ENCODE results near the gene ACSL4.
"Not testable (repeated sequence)": the region's sequence is repeated elsewhere in the genome, so short reads cannot be mapped to it uniquely, and the experiment has no call there.

The ACSL4 gene

DNA sequence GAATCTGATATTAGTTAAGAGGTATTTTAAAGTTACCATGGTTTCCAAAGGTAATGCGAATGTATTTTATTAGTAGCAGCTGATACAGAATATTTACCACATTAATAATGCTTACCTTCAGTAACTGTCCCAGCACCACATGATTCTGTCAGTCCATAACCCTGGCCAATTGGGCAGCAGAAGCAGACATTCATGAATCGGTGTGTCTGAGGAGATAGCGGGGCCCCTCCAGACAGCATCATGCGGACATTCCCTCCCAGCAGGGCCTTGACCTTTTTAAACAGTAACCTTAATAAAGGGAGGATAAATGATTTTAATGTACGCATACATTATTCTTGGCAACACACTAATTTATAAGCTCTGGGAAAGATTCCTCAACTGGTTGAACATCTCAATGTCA is 65.1 kb downstream of the ACSL4 start:
- no peak for DNase-seq (ENCODE audit: low read depth)

DNA sequence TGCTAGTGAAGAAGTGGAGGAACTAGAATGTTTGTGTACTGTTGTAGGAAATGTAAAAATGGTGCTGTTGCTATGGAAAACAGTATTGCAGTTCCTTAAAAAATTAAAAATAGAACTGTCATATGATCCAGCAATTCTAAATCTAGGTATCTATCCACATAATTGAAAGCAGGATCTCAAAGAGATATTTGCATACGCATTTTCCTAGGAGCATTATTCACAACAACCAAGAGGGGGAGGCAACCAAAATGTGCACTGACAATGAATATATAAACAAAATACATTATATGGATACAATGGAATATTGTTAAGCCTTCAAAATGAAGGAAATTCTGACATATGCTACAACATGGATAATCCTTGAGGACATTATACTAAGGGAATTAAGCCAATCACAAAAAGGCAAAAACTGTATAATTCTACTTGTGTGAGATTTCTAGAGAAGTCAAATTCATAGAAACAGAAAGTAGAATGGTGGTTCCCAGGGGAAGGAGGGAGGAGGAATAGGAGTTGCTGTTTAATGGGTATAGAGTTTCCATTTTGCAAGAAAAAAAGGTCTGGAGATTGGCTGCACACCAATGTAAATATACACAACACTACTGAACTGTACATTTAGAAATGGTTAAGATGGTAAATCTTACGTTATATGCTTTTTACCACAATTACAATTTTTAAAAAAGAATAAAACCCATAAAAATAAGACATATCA is 72.5 kb downstream of the ACSL4 start:
- no peak for DNase-seq (ENCODE audit: low read depth)

GRCh38 chrX:109658391-109658790 is 74.7 kb downstream of the ACSL4 start:
- no peak for DNase-seq (ENCODE audit: low read depth)

GRCh38 chrX:109657364-109657763 is 75.7 kb downstream of the ACSL4 start:
- not testable (repeated sequence) for DNase-seq (ENCODE audit: low read depth)

- no peak for DNase-seq (ENCODE audit: low read depth)
Measured at GRCh38 chrX:109656774-109657173, 76.3 kb downstream of the ACSL4 start.

- DNase-seq (ENCODE audit: low read depth), result no peak
Measured at GRCh38 chrX:109655502-109656201, 77.4 kb downstream of the ACSL4 start.

GRCh38 chrX:109654516-109655109 is 78.4 kb downstream of the ACSL4 start:
- no peak for DNase-seq (ENCODE audit: low read depth)

- not testable (repeated sequence) for DNase-seq (ENCODE audit: low read depth)
Measured at GRCh38 chrX:109644671-109645070, 88.4 kb downstream of the ACSL4 start.

DNA sequence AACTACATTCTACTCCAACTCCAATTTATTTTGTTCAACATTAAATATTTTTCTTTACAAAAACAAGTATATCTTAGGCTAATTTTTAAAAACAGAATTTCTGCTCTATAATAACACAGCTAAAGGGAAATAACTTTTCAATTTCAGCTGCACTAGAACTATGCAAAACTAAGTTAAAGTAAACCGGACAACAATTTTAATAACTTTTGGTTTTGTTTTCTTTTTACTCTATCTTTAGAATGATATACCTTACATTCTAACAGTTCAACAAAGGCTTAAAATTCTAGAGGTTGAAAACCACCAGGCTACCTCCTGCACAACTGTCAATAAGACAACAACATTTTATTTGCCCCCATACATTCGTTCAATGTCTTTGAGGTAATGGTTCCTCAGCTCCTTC is 89.4 kb downstream of the ACSL4 start:
- no peak for DNase-seq (ENCODE audit: low read depth)

DNA sequence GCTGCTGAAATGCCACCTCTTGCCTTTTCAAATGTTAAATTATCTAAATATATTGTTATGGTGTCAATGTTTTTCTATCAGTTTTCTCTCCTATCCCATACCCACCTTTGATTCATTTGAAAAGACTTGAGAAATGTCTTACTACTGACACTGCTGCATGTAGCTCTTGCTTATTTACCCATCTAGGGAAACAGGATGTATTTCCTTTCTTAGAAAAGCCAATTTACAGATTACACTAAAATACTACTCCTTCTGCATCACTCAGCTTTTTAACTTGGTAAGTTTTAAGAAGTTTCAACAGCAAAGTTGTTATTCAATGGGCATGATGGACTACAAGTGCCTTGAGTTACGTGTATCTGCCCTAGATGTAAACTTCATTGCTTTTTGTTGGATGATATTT is 94.9 kb downstream of the ACSL4 start:
- DNase-seq (ENCODE audit: low read depth), result no peak

DNA sequence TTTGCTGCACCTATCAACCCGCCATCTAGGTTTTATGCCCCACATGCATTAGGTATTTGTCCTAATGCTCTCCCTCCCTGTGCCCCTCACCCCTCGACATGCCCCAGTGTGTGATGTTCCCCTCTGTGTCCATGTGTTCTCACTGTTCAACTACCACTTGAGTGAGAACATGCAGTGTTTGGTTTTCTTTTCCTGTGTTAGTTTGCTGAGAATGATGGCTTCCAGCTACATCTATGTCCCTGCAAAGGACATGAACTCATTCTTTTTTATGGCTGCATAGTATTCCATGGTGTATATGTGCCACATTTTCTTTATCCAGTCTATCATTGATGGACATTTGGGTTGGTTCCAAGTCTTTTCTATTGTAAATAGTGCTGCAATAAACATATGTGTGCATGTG is 95.6 kb downstream of the ACSL4 start:
- not testable (repeated sequence) for DNase-seq (ENCODE audit: low read depth)

- DNase-seq (ENCODE audit: low read depth), result no peak
Measured at GRCh38 chrX:109635146-109635545, 97.9 kb downstream of the ACSL4 start.

DNA sequence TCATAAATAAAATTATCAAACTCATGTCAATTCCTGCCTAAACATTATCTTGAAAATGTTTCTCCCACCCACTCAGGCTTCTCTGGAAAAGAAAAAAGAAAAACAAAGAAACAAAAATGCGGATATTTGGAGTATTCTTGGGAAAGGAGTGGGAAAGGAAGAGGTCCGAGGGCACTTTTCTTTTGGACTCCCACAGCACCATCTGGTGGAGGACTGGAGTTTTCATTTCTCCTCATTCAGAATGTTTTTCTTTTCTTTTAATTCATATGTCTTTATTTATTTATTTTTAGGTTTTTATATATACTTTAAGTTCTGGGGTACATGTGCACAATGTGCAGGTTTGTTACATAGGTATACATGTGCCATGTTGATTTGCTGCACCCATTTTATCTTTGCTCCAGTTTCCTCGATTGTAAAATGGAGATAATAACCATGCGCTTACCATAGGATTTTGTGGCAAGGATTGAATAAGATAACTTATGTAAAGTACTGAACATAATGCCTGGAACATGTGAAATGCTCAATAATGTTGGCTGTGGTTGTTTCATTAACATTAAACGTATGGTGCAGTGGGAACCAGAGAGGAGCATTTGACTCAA is 100.1 kb downstream of the ACSL4 start:
- DNase-seq (ENCODE audit: low read depth), result no peak

DNA sequence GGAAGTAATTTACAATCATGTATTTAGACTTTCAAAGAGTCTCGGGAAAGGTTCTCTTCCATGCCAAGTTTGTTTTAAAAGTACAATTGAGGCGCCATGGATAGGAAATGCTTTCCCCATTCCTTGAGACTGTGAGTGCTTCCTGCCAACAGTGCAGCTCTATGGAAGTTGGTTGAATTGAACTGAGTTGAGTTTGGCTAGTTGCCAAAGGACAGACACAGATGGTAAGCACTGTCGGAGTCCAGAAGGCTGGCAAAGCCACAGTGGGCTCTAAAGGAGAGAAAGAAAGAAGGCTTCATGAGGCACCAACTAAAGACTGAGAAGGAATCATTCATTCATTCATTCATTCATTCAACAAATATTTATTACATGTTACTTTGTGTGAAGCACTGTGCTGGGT is 103.7 kb downstream of the ACSL4 start:
- DNase-seq (ENCODE audit: low read depth), result no peak

DNA sequence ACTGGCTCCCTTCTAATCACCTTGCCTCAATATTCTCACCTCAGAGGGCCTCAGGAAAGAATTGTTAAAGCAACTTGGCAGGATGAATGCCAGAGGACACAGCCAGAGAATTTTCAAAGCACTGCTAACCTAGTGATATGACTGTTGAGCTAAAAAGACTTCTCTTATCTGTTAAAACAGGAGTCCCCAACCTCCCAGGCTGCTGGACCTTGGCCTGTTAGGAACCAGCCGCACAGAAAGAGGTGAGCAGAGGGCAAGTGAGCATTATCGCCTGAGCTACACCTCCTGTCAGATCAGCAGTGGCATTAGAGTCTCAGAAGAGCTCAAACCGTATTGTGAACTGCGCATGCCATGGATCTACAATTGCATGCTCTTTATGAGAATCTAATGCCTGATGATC is 106.4 kb downstream of the ACSL4 start:
- no peak for DNase-seq (ENCODE audit: low read depth)

DNA sequence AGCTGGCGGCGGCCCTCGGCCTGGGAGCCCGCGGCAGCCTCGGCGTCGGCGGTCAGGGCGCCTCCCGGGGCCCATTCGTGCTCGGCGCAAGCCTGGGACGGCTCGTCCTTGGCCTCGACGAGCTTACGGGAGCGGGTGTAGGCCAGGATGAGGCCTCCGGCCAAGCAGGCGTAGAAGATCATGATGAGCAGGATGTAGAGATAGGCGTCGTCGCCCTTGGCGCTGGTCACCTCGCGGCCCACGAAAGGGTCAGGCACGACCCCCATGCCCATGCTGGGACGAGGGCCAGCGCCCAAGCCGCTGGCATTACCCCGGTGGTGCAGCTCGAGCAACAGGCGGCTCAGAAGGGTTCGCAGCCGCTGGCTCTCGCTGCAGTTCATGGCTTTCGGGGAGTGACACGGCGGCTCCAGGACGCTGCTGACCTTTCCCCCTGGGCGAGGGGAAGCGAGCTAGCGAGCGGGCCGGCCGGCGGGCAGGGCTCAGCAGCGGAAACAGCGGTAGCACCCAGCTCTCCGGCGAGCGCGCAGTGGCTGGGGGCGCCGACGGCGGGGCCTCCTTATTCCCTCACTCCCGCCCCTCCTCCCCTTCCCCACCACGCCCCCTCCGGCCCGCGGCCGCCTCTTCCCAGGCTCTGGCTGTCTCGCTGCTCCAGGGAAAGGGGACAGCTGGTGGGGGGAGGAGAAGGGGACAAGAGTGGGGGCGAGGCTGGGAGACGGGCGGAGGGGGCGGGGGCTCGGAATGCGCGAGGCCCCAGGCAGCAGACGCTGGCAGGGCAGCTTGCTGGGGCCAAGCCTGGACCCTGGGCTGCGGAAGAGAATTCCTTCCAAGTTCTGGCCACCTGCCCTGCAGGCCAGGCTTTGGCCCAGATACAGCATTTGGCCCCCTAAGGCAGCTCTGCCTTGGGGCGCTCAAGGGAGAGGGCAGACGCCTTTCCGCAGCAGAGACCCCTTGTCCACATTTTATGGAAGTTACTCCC is 108.1 kb downstream of the ACSL4 start, which contains the start of gene KCNE5:
TSS of gene KCNE5 (minus strand) at position 532 of the 976 bp plus-strand sequence. CDS start at position 380, 152 bp downstream.
- no peak for DNase-seq (ENCODE audit: low read depth)

- DNase-seq (ENCODE audit: low read depth), result no peak
Measured at GRCh38 chrX:109623997-109624396, 109.1 kb downstream of the ACSL4 start.

- no peak for DNase-seq (ENCODE audit: low read depth)
Measured at GRCh38 chrX:109622270-109622669, 110.8 kb downstream of the ACSL4 start.

- no peak for DNase-seq (ENCODE audit: low read depth)
Measured at GRCh38 chrX:109619771-109620170, 113.3 kb downstream of the ACSL4 start.

DNA sequence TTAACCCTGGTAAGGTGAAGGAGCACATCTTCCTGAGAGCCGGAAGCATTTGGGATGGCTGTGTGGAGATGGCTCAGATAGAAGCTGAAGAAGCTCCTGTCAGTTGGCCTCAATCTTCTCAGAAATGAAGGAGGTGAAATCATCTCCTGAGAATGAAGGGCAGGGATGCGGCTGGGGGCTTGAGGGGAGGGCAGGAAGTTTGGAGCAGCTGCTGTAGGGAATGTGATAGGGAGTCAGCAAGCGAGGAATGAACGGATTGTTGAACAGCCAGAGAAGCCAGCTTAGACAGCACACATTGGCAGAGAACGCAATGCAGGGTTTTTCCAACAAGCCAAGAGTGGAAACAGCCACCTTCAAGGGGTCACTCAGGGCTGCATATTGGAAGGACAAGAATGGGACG is 118.1 kb downstream of the ACSL4 start:
- no peak for DNase-seq (ENCODE audit: low read depth)

DNA sequence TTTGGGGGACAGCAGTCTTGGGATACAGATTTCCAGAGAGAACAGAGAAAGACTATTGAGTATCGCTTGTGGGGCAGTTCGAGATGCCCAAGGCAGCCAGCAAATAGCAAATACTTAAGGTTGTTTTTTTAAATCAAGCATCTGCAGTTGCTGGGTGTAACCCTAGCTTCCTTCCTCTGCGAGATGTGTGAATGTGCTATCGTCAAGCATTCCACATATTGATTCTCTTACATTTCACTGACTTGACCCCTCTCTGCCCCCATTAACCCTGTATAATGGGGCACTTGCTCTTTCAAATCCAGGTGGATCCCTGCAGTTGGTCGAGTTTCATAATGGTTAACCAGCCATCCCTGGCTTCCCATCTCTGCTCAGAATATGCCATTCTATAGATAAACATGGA is 131.6 kb downstream of the ACSL4 start:
- DNase-seq (ENCODE audit: low read depth), result no peak

GRCh38 chrX:109600237-109600651 is 132.8 kb downstream of the ACSL4 start:
- DNase-seq (ENCODE audit: low read depth), result no peak

All from stimulated activated CD8-positive, alpha-beta memory T cell treated with anti-CD3 and anti-CD28 coated beads, Interleukin-15, amount 100 ng/mL, for 24 hours (primary cell).